Measurements from ENCODE around the gene S100A1.

DNA sequence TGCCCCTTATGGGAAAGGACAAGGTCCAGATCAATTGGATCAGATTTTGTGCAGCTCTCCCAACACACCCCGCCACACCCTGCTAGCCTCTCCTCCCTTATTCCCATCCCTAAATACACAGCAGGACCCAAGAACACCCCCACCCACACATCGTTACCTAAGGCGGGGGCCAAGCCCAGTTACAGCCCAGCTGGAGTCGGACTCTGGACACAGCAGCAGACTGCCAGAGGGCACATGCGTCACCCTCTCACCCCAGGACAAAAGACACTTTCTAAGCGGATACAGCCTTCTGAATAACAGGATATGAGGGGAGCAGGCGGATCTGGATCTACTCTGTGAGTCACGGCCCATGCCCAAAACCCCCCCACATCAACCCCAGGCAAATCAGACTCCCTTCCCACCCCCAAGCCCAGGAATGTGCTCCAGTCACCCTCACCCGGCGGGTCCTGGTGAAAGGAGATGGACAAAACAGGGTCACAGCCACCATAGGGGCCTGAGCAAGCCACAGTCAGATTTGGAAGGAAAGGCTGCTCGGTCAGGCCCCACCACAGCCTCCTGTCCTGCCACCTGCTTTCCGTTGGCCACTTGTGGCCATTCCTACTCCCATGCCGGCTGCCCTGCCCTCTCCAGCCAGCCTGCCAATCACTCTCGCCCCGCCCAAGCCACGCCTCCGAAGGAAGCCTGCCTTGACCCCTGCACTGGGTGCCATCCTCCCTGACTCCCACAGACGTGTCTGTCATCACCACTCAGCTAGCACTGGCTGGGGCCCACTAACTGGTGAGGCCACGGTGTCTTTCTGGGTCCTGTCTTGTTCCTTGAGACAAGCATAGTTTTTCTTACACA, 19.3 kb upstream of the S100A1 start:
- TF ChIP-seq, protein P1, sequence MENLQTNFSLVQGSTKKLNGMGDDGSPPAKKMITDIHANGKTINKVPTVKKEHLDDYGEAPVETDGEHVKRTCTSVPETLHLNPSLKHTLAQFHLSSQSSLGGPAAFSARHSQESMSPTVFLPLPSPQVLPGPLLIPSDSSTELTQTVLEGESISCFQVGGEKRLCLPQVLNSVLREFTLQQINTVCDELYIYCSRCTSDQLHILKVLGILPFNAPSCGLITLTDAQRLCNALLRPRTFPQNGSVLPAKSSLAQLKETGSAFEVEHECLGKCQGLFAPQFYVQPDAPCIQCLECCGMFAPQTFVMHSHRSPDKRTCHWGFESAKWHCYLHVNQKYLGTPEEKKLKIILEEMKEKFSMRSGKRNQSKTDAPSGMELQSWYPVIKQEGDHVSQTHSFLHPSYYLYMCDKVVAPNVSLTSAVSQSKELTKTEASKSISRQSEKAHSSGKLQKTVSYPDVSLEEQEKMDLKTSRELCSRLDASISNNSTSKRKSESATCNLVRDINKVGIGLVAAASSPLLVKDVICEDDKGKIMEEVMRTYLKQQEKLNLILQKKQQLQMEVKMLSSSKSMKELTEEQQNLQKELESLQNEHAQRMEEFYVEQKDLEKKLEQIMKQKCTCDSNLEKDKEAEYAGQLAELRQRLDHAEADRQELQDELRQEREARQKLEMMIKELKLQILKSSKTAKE (IDR thresholded peaks at IDR 0.05; ENCODE audit: low read depth, poor library complexity, severe bottlenecking): no peak
- TF ChIP-seq EZH2 (IDR thresholded peaks at IDR 0.05; ENCODE audit: borderline replicate concordance, control insufficient read depth, low read depth, low read length) (no peak), JUNB (IDR thresholded peaks at IDR 0.05) (no peak), RCOR1 (conservative IDR thresholded peaks at IDR 0.05; ENCODE audit: low read depth, low read length) (no peak), CHD4 (IDR thresholded peaks at IDR 0.05) (no peak), CBFB (IDR thresholded peaks at IDR 0.05; ENCODE audit: low read depth) (no peak)
- TF ChIP-seq, protein P2, sequence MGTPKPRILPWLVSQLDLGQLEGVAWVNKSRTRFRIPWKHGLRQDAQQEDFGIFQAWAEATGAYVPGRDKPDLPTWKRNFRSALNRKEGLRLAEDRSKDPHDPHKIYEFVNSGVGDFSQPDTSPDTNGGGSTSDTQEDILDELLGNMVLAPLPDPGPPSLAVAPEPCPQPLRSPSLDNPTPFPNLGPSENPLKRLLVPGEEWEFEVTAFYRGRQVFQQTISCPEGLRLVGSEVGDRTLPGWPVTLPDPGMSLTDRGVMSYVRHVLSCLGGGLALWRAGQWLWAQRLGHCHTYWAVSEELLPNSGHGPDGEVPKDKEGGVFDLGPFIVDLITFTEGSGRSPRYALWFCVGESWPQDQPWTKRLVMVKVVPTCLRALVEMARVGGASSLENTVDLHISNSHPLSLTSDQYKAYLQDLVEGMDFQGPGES (IDR thresholded peaks at IDR 0.05): no peak
- TF ChIP-seq, protein P3, sequence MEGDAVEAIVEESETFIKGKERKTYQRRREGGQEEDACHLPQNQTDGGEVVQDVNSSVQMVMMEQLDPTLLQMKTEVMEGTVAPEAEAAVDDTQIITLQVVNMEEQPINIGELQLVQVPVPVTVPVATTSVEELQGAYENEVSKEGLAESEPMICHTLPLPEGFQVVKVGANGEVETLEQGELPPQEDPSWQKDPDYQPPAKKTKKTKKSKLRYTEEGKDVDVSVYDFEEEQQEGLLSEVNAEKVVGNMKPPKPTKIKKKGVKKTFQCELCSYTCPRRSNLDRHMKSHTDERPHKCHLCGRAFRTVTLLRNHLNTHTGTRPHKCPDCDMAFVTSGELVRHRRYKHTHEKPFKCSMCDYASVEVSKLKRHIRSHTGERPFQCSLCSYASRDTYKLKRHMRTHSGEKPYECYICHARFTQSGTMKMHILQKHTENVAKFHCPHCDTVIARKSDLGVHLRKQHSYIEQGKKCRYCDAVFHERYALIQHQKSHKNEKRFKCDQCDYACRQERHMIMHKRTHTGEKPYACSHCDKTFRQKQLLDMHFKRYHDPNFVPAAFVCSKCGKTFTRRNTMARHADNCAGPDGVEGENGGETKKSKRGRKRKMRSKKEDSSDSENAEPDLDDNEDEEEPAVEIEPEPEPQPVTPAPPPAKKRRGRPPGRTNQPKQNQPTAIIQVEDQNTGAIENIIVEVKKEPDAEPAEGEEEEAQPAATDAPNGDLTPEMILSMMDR (IDR thresholded peaks at IDR 0.05 in 2 of 3, conservative IDR thresholded peaks at IDR 0.05 in 1 of 3; ENCODE audit: control insufficient read depth in 2 of 3, extremely low read depth in 1 of 3, insufficient read depth in 1 of 3, low read depth in 3 of 3, low read length in 3 of 3): no peak
- TF ChIP-seq, protein P4, sequence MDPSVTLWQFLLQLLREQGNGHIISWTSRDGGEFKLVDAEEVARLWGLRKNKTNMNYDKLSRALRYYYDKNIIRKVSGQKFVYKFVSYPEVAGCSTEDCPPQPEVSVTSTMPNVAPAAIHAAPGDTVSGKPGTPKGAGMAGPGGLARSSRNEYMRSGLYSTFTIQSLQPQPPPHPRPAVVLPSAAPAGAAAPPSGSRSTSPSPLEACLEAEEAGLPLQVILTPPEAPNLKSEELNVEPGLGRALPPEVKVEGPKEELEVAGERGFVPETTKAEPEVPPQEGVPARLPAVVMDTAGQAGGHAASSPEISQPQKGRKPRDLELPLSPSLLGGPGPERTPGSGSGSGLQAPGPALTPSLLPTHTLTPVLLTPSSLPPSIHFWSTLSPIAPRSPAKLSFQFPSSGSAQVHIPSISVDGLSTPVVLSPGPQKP (IDR thresholded peaks at IDR 0.05; ENCODE audit: low read depth, low read length): no peak
